HPDE6-E6E7 (cell line): ENCODE results near the gene HAPSTR1.
A peak's percentile ranks its signal among the peaks of the same experiment; 100 is the strongest.

Source experiments
- DNase-seq: peaks from one replicate; pipeline ENCODE4 v3.0.0; 2011; ENCODE audit warnings: missing footprints; ENCODE audit errors: extremely low spot score

Gene HAPSTR1

GRCh38 chr16:9096416-9096952 is 5.0 kb downstream of the HAPSTR1 start:
- no peak for DNase-seq

DNA sequence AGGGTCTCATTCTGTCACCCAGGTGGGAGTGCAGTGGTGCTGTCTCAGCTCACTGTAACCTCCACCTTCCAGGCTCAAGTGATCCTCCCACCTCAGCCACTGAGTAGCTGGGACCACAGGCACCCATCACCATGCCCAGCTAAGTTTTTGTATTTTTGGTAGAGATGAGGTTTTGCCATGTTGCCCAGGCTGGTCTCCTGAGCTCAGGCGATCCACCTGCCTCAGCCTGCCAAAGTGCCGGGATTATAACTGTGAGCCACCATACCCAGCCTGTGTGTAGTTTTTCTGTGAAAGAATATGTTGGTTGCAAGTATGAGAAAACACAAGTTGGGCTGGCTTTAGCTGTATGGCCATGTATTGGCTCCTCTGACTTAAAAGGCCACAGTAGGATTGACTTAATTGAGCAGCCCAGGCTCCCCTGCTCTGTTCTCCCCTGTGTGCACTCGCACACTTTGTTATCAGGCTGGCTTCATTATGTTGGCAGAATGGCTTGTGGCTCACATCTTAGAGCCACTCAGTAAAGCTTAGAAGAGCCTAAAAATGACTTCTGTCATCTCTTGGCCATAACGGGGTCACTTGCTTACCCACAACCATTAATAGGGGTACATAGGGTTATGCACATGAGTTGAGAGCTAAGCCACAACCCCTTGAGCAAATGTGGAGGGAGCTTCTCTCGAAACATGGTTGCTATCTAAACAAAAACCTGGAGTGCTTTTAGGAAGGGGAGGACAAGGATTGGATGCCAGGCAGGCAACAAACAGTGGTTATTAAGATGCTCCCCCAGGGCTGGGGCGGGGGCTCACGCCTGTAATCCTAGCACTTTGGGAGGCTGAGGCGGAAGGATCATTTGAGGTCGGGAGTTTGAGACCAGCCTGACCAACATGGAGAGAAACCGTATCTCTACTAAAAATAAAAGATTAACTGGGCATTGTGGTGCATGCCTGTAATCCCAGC is 6.1 kb downstream of the HAPSTR1 start:
- no peak for DNase-seq

DNA sequence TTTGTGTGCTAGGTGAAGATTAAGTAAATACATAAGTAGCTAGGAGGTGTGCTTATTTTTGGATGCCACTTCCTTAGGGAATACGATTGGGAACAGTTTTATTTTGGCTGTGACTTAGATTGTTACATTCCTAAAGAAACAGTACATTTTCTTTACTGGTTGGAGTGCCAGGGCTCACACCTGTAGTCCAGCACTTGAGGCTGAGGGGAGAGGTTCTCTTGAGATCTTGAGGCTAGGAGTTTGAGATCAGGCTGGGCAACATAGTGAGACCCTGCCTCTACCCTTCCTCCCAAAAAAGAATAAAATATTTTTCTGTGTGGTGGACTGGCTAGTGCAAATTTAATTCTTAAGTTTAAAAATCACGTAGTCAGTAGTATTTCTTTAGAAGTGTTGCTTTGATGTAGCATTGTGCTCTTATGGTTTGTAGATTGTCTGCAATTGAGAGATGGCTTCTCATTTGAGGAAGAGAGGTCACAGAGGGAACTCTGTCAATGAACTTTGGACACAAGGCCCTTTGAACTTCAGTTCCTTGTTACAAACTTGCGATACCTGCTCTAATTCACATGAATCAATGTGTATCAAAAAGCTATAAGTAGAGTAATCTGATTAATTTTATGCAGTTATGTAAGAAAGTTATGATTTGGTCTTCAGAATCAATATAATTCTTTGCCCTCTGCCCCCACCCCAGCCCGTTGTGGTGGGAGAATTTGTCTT is 7.1 kb downstream of the HAPSTR1 start:
- no peak for DNase-seq

DNA sequence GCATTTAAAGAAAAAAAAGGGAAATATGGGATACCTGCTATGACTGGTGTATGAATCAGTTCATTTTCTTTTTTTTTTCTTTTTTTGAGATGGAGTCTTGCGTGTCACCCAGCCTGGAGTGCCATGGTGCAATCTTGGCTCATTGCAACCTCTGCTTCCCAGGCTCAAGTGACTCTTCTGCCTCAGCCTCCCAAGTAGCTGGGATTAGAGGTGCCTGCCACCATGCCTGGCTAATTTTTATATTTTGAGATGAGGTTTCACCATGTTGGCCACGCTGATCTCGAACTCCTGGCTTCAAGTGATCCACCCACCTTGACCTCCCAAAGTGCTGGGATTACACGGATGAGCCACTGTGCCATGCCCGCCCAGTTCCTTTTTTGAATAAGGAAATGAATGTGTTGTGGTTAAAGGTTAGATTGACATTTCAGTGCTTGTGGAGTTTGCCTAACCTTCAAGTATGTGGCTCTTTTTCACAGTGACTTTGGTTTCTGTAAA is 7.7 kb downstream of the HAPSTR1 start:
- DNase-seq, result no peak

- DNase-seq, result no peak
Observed at GRCh38 chr16:9102379-9102778, 10.9 kb downstream of the HAPSTR1 start.

- no peak for DNase-seq
Observed at GRCh38 chr16:9102943-9103342, 11.5 kb downstream of the HAPSTR1 start.

DNA sequence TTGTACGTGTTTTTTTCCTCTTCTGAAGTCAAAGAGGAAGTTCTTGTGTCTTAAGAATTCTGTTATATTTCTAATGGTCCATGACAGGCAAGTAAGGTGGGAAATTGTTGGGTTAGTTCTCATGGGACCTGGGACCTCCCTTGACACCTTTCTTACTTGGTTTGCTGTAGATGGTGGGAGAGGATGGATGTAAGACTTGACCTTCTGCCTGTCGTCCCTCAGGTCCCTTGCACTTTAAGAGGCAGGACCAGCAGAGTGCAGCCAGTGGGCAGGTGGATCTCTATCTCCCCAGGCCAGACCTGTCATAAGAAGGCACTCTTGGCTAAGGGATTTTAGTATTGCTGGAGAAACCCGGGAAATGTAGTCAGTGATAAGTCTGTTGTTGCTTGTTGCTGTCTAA is 12.1 kb downstream of the HAPSTR1 start:
- no peak for DNase-seq

GRCh38 chr16:9105189-9105588 is 13.7 kb downstream of the HAPSTR1 start:
- DNase-seq, result no peak

DNA sequence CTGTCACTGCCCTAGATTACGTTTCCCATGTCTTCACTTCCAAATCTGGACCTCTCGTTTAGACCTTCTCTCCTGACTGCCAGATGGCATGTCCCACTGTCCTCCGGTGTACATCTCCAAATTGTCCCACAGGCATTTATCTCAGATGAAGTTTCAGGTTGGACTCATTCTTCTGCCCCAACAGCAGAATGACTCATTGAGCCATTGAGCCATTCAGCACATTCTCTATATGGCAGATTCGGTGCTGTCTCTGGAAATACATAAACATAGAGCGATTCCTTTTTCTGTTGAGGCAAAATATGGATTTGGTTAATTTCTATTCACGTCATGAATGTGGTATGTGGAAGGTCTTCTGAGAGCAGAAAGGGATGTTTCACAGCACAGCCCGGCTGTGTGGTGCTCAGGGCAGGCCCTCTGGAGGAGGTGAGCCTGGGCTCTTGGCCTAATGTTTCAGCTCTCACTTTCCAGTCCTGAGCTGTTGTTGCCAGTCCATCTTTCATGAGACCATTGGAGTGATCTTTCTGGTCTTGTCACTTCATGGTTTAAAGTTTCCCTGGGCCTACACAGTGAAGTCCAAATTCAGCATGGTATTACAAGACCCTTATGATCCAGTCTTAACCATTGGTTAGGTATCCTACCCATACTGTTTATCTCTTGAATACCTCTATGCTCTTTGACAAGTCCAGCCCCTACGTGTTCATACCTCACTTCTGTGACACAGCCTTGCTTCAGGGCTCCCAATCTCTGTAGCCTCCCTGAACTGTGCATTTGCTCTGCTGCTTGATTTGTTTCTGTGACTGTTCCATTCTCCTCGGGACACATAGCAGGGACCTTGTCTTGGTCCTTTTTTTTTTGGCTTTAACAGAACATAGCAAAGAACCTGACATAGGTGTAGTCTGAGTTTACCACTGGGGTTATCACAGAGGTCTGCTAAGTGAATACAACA is 15.9 kb downstream of the HAPSTR1 start:
- DNase-seq, result no peak

GRCh38 chr16:9109255-9109654 is 17.8 kb downstream of the HAPSTR1 start:
- no peak for DNase-seq

DNA sequence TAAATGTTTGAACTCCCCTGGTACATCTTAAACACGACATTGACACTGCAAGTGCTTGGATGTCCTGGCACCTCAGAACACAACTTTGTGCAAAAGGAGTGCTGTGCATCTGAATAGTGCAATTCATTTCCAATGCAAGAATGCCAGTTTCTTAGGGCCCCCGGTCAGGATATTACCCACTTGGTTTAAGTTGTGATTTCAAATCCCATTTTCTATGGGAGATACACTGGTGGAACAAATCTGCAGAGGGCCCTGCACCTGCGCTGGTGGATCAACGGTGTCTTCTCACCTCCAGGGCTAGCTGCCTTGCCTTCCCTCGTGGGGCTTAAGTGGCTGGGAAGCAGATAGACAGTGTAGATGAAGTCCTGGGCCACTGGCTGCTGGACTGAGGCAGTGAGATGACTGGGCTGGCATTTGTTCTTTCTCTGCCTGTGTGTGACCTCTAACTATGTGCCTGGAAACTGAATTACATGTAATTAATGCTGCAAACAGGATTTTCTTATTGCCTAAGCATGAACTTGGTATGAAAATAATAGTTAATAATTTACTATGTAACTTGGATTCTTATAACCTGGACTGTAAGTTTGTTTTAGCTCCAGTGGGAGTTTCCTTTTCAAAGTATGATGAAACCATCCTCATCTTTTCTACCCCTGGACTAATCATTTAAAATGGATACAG is 20.9 kb downstream of the HAPSTR1 start:
- no peak for DNase-seq

GRCh38 chr16:9112844-9113186 is 21.4 kb downstream of the HAPSTR1 start:
- DNase-seq, result no peak

DNA sequence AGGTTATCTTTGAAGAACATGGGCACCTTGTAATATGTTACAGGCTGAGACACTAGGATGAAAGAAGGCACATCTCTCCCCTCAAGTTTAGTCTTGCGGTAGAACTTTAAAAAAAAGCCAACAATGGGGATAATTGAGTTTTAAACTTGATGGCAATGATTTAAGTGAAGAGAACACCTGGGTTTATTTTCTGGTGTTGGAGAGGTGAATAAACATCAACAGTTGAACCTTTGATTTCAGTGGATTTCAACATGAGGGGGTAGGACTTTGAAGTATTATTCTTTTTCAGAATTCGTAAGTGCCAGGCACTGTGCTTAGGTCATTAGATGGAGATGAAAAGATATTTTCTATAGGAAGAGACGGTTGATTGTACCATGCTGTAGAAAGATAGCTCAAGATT is 22.3 kb downstream of the HAPSTR1 start:
- DNase-seq, result no peak

GRCh38 chr16:9114112-9114511 is 22.7 kb downstream of the HAPSTR1 start:
- DNase-seq, result no peak

DNA sequence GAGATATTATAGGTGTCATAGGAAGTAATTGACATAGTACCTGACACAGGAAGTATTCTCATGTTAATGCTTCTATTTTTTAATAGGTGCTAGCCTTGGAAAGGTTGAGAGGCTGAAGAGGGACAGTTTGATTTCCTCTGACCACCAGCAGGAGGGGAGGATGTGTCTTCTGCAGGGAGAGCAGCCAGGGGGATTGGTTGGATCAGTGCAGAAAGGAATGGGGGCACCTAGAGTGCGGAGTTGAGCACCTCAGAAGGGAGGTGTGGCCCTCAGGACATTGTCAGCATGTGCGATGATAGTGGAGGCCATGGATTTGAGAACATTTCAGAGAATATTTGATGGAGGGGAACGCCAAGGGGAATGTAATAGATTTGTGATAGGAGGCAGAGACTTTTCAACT is 23.4 kb downstream of the HAPSTR1 start:
- no peak for DNase-seq

- DNase-seq, result peak; percentile 69
Observed at GRCh38 chr16:9115277-9115676, 23.8 kb downstream of the HAPSTR1 start.

DNA sequence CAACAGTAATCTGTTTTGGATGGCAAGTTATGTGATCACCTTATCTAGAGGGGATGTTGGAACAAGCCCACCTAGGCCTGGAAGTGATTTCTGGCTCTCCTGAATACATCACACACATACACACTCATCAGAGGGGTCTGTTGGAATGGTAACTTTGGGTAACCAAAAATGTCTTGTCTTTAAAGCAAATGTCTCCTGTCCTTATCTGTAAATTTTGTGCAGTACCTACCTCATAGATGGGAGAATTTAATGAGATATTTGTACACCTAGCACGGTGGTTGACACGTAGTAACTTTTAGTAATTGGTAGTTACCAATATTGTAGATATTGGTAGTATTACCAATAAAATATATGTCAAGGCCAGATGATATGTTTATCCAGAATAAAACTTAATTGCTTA is 24.7 kb downstream of the HAPSTR1 start:
- DNase-seq, result no peak

- DNase-seq, result no peak
Observed at GRCh38 chr16:9118170-9118569, 26.7 kb downstream of the HAPSTR1 start.

DNA sequence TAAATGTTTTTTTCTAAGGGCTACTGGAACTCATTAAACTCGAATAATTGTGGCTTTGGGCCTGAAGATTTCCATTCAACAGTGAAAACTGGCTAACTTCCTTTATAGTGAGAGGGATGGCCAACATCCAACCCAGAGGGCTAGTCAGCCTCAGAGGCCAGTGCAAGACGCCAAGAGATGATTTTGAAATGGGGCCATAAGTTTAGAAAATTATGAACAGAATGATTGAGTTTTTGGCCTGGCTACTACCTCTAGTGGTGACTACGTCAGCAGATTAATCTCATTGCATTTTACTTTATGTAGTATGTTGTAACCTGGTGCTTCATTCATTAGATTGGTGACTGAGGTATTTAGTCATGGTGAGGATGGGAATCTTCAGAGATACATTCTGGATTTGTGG is 28.4 kb downstream of the HAPSTR1 start:
- DNase-seq, result no peak

GRCh38 chr16:9122342-9122741 is 30.9 kb downstream of the HAPSTR1 start:
- no peak for DNase-seq

DNA sequence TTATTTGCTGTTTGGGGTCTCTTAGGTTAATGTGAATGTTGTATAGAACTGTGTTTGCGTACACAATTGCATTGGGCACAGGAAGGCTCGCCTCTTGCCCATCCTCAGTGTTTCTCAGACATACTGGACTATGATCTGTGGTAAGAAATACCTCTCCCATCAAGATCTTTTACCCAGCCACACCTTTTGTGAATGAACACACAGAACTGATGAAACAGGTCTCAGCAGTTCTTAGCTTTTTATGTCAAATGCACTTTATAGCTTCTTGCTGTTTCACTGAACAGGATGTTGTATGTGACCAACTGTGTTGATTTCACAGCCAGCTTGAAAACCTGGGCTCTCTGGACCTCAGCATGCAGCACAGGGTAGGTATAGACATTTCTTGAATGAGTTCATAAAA is 31.5 kb downstream of the HAPSTR1 start:
- no peak for DNase-seq
